SK-N-SH treated with all-trans-retinoic acid at 6 μM for 48 hours (cell line): ENCODE results near the gene TLE2.

Source experiments
- BACH2 ChIP-seq: fragments of 250-450 bp; sonication (Bioruptor Pico); IDR thresholded peaks from 2 replicates; pipeline ENCODE4 v1.9.0; 2021; ENCODE audit warnings: mild to moderate bottlenecking, borderline replicate concordance
- TOX ChIP-seq: fragments of 250-450 bp; sonication (Bioruptor Pico); IDR thresholded peaks from 2 replicates; pipeline ENCODE4 v1.8.0; 2021; ENCODE audit warnings: mild to moderate bottlenecking, moderate library complexity, borderline replicate concordance

GRCh38 chr19:3027292-3027691 lies 1.8 kb downstream of the TLE2 start:
- TF ChIP-seq TOX (CRISPR knock-in tag) (no peak), BACH2 (CRISPR knock-in tag) (no peak)
